Suprapubic skin (tissue), 4 donors: ENCODE measurements around the gene SPNS3. TPM values are rescaled to one million over a fixed set of nuclear protein-coding genes. Genes with fewer than 3 reads are reported as not detected.

ENCODE experiments used
- DNase-seq, 2 donors: peaks; one replicate each; pipeline ENCODE4 v3.0.0-alpha.2; 2019; ENCODE audit warnings: low spot score in 2 of 2
- H3K27ac ChIP-seq: fragments of 200-600 bp; sonication (generic); one replicate; pipeline ENCODE4 v1.5.1; 2019
- H3K27me3 ChIP-seq: fragments of 200-600 bp; sonication (generic); one replicate; pipeline ENCODE4 v1.5.1; 2019
- H3K36me3 ChIP-seq: fragments of 200-600 bp; sonication (generic); one replicate; pipeline ENCODE4 v1.5.1; 2019
- H3K4me1 ChIP-seq: fragments of 200-600 bp; sonication (generic); one replicate; pipeline ENCODE4 v1.5.1; 2019
- H3K4me3 ChIP-seq: fragments of 200-600 bp; sonication (generic); one replicate; pipeline ENCODE4 v1.5.1; 2019; ENCODE audit warnings: mild to moderate bottlenecking
- H3K9me3 ChIP-seq: fragments of 200-600 bp; sonication (generic); one replicate; pipeline ENCODE4 v1.5.1; 2019
- EP300 ChIP-seq: sonication (generic); formaldehyde crosslinking; IDR thresholded peaks from one replicate; pipeline ENCODE4 v1.6.1; 2017; ENCODE audit warnings: antibody characterized with exemption
- POLR2A ChIP-seq, 2 donors: fragments of 450-650 bp; IDR thresholded peaks; one replicate each; pipeline ENCODE4 v1.6.1; 2017; ENCODE audit warnings: antibody characterized with exemption in 2 of 2, mild to moderate bottlenecking in 2 of 2, moderate library complexity in 2 of 2
- POLR2AphosphoS5 ChIP-seq, 3 donors: sonication (generic); formaldehyde crosslinking; IDR thresholded peaks; one replicate each; pipeline ENCODE4 v1.6.1; 2017; ENCODE audit warnings: antibody characterized with exemption in 3 of 3
- WGBS: methylation state at CpG from one replicate; pipeline ENCODE4 v1.1.5; 2018; 5-methylcytosine and 5-hydroxymethylcytosine counted together
- total RNA-seq, 4 donors: library from RNA; depleted of rRNA; stranded (reverse); fragments of >200 nt; gene quantifications; one replicate each; pipeline ENCODE4 v1.1.0, GENCODE V29; 2016
- TF ChIP-seq, protein P1 (sequence below), 2 donors: fragments of 200-600 bp in 1 of 2; fragments of 450-650 bp in 1 of 2; sonication (generic) in 1 of 2; IDR thresholded peaks; one replicate each; pipeline ENCODE4 v1.5.1; 2016 to 2019; ENCODE audit warnings: antibody characterized with exemption in 2 of 2, mild to moderate bottlenecking in 1 of 2, moderate library complexity in 1 of 2

The SPNS3 gene
- total RNA-seq, 4 donors from 2014 or later: 0.72 TPM; not detected in 3

DNA sequence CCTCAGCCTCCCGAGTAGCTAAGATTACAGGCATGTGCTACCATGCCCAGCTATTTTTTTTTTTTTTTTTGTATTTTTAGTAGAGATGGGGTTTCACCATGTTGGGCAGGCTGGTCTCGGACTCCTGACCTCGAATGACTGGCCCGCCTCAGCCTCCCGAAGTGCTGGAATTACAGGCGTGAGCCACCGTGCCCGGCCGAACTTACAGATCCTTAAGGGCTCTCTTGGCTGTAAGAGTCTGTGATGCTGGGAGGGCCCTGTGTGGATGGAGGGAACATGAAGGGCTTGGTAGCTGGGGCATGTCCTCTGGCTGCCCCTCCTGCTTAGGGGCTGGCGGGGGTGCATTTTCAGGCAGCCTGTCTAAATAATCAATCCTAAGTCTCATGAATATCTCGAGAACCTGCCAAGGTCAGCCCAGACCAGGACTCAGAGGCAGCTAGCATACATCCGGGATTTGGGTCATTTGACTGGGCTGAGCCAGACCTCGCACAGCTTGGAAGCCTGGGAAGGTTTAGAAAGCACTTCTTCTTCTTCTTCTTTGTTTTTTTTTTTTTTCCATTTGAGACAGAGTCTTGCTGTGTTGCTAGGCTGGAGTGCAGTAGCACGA is 17.1 kb downstream of the SPNS3 start:
- Histone ChIP-seq H3K9me3 (no peaks in the 10 kb centered on the region), H3K27ac (no peak overlapping the region), H3K27me3 (no peaks in the 10 kb centered on the region), H3K4me3 (no peak overlapping the region), H3K36me3 (no peaks in the 10 kb centered on the region), H3K4me1 (peaks cover 7% of the 10 kb centered on the region)
- DNase-seq: no peak
- TF ChIP-seq POLR2A (IDR thresholded peaks at IDR 0.05) (no peak), EP300 (no peak), POLR2AphosphoS5 (IDR thresholded peaks at IDR 0.05) (no peak)
- TF ChIP-seq, protein P1, sequence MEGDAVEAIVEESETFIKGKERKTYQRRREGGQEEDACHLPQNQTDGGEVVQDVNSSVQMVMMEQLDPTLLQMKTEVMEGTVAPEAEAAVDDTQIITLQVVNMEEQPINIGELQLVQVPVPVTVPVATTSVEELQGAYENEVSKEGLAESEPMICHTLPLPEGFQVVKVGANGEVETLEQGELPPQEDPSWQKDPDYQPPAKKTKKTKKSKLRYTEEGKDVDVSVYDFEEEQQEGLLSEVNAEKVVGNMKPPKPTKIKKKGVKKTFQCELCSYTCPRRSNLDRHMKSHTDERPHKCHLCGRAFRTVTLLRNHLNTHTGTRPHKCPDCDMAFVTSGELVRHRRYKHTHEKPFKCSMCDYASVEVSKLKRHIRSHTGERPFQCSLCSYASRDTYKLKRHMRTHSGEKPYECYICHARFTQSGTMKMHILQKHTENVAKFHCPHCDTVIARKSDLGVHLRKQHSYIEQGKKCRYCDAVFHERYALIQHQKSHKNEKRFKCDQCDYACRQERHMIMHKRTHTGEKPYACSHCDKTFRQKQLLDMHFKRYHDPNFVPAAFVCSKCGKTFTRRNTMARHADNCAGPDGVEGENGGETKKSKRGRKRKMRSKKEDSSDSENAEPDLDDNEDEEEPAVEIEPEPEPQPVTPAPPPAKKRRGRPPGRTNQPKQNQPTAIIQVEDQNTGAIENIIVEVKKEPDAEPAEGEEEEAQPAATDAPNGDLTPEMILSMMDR (IDR thresholded peaks at IDR 0.05): no peak
- WGBS: 89% methylated on average over 12 of the region's 14 CpGs

DNA sequence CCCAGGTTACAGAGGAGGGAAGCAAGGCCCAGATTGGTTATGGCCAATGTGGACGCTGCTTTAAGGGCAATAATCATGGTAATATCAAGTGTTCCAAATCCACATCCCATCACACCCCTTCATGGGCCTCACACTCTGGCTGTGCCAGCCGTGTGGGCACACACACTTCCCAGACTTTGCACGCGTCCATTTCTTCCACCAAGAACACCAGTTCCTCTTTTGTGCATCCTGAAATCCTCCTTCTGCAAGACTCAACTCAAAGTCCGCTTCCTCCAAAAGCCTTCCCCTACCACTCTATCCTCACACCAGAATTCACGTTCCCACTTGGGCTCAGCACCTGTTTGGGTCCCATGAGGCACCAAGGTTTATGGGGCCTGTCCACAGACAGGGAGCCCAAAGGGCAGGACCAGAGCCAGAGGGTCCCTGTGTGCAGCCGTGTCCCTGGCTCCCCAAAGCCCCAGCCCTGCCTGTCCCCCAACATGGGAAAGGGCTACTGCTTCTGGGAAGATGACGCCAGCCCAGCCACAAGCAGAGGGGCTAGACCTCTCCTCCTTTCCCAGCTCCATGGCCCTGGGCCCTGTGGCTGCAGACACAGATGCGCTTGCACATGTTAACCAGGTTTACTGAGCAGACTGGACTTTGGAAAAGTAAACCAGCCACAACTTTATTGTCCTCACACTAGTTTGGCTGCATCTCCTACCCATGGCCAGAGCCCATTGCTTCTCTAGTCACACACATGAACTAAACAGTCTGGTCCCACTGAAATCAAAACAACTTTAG is 20.3 kb downstream of the SPNS3 start:
- Histone ChIP-seq H3K4me3 (no peak overlapping the region), H3K9me3 (no peaks in the 10 kb centered on the region), H3K27me3 (no peaks in the 10 kb centered on the region), H3K4me1 (peaks cover 5% of the 10 kb centered on the region), H3K36me3 (no peaks in the 10 kb centered on the region), H3K27ac (no peak overlapping the region)
- DNase-seq: no peak
- 83% methylated on average over 9 of the region's 9 CpGs for WGBS
- TF ChIP-seq, protein P1 (IDR thresholded peaks at IDR 0.05): no peak
- TF ChIP-seq POLR2A (IDR thresholded peaks at IDR 0.05): no peak
- TF ChIP-seq EP300: no peak
- no peak for TF ChIP-seq POLR2AphosphoS5 (IDR thresholded peaks at IDR 0.05)

DNA sequence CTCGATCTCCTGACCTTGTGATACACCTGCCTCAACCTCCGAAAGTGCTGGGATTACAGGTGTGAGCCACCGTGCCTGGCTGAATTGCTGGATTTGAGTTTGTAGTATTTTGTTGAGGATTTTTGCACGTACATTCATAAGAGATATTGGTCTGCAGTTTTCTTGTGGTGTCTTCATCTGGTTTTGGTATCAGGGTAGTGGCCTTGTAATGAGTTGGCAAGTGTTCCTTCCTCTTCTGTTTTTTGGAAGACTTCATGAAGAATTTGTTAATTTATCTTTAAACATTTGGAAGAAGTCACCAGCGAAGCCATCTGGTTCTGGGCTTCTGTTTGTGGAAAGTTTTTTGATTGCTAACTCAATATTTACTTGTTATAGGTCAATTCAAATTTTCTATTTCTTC is 26.9 kb downstream of the SPNS3 start:
- no peak for DNase-seq
- Histone ChIP-seq H3K9me3 (no peaks in the 10 kb centered on the region), H3K27ac (no peak overlapping the region), H3K4me3 (no peak overlapping the region), H3K36me3 (no peaks in the 10 kb centered on the region), H3K4me1 (peaks cover under 1% of the 10 kb centered on the region), H3K27me3 (no peaks in the 10 kb centered on the region)
- TF ChIP-seq EP300: no peak
- TF ChIP-seq, protein P1 (IDR thresholded peaks at IDR 0.05): no peak
- WGBS: 74% methylated on average over 5 of the region's 5 CpGs

DNA sequence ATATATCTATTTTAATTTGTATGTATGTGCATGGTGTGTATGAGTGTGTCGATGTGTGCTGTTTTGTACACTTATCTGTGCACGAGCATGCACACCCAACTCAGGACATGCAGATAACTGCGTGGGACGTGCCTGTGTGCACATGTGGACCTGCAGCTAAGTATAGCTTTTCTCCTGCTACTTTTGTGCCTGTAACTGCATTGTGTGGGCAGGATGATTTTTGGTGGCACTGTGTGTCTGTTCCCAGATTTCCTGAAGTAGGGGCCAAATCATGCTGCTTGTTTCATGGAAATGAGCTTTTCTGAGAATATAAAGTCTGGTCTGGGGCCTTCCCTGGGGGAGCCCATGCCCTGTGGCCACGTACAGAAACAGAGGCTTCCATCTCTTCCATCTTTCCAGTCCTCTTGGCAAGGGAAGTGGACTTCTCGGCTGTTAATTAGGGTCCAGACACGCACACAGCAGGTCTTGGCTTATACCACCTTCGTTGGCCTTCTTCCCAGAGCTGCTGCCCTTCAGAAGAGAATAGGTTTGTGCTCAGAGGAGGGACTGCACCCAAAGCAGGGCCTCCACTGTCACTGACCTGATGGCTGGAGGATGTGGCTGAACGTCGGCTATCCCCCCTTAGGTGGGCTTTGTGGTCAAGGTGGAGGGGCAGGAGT is 30.2 kb downstream of the SPNS3 start:
- WGBS: 57% methylated on average over 8 of the region's 10 CpGs
- H3K27me3 ChIP-seq: no peaks in the 10 kb centered on the region
- H3K9me3 ChIP-seq: no peaks in the 10 kb centered on the region
- DNase-seq: no peak
- H3K4me1 ChIP-seq: peaks cover 4% of the 10 kb centered on the region
- H3K36me3 ChIP-seq: no peaks in the 10 kb centered on the region
- no peak overlapping the region for H3K4me3 ChIP-seq
- TF ChIP-seq POLR2A (IDR thresholded peaks at IDR 0.05) (no peak), POLR2AphosphoS5 (IDR thresholded peaks at IDR 0.05) (no peak), EP300 (no peak)
- H3K27ac ChIP-seq: no peak overlapping the region

DNA sequence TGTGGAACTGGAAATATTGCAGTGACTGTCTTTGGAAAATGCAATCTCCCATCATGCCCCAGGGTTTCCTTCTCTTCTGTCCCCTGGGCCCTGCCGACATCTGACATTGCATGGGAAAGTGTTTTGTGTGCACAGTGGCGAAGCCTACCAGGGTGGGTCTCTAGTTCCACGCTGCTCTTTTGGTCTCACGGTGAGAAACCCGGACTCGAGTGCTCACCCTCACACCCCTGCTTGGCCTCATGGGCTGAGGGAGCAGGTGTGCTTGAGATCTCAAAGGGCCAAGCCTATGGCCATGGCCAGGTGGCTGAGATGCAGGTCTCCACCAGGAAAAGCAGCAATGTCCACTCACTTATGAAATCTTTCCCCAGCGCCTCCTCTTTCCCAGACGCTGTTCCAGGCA is 32.0 kb downstream of the SPNS3 start:
- Histone ChIP-seq H3K27me3 (no peaks in the 10 kb centered on the region), H3K4me1 (peaks cover 4% of the 10 kb centered on the region), H3K4me3 (no peak overlapping the region), H3K36me3 (no peaks in the 10 kb centered on the region), H3K27ac (no peak overlapping the region), H3K9me3 (no peaks in the 10 kb centered on the region)
- DNase-seq: no peak
- TF ChIP-seq POLR2A (IDR thresholded peaks at IDR 0.05): no peak
- no peak for TF ChIP-seq EP300
- TF ChIP-seq, protein P1 (IDR thresholded peaks at IDR 0.05): no peak
- TF ChIP-seq POLR2AphosphoS5 (IDR thresholded peaks at IDR 0.05): no peak
- 73% methylated on average over 7 of the region's 8 CpGs for WGBS
